Spleen (tissue), 7 donors: ENCODE data around the gene EPHA8.

Source experiments
- POLR2A ChIP-seq, 3 donors: fragments of 450-650 bp; IDR thresholded peaks; one replicate each; pipeline ENCODE4 v1.5.1; 2017; ENCODE audit warnings: antibody characterized with exemption in 3 of 3, mild to moderate bottlenecking in 1 of 3
- POLR2AphosphoS5 ChIP-seq, 3 donors: sonication (generic); formaldehyde crosslinking; IDR thresholded peaks; one replicate each; pipeline ENCODE4 v1.5.1; 2017; ENCODE audit warnings: antibody characterized with exemption in 3 of 3
- TF ChIP-seq, protein P1 (sequence below), 11 experiments: fragments of 200-600 bp in 7 of 11; fragments of 450-650 bp in 4 of 11; sonication (generic) in 4 of 11; IDR thresholded peaks in 8 of 11; conservative IDR thresholded peaks in 3 of 11; 1 replicate in 7 of 11; 2 replicates in 4 of 11; pipeline versions ENCODE4 v1.4.0 to v1.8.0; 2016 to 2021; ENCODE audit warnings: antibody characterized with exemption in 11 of 11, inconsistent platforms in 4 of 11, mild to moderate bottlenecking in 1 of 11
- donor health status: DM: no; HTN: no; CAD: no; lungs with moderate emphysema.
- donor health status: DM: no; HTN: no; CAD: no.
- donor health status: DM: no; HTN: no; CAD: no.

DNA sequence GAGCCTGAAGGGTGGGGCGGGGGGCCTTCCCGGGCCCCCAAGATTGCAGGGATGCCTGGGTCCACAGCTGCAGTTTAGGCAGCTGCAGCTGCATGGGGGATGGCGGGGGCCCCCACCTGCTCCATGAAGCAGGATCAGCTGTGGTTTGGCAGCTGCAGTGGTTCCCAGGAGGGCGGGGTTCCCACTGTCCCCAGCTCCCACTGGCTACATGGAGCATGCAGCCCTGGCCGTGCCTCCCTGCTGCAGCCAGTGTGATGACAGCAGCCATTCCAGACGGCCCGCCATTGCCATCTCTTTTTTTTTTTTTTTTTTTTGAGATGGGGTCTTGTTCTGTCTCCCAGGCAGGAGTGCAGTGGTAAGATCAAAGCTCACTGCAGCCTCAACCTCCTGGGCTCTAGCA lies 72.1 kb downstream of the EPHA8 start:
- TF ChIP-seq, protein P1, sequence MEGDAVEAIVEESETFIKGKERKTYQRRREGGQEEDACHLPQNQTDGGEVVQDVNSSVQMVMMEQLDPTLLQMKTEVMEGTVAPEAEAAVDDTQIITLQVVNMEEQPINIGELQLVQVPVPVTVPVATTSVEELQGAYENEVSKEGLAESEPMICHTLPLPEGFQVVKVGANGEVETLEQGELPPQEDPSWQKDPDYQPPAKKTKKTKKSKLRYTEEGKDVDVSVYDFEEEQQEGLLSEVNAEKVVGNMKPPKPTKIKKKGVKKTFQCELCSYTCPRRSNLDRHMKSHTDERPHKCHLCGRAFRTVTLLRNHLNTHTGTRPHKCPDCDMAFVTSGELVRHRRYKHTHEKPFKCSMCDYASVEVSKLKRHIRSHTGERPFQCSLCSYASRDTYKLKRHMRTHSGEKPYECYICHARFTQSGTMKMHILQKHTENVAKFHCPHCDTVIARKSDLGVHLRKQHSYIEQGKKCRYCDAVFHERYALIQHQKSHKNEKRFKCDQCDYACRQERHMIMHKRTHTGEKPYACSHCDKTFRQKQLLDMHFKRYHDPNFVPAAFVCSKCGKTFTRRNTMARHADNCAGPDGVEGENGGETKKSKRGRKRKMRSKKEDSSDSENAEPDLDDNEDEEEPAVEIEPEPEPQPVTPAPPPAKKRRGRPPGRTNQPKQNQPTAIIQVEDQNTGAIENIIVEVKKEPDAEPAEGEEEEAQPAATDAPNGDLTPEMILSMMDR (IDR thresholded peaks at IDR 0.05 in 8 of 11, conservative IDR thresholded peaks at IDR 0.05 in 3 of 11), result no peak
- TF ChIP-seq POLR2AphosphoS5 (IDR thresholded peaks at IDR 0.05), result no peak
- no peak for TF ChIP-seq POLR2A (IDR thresholded peaks at IDR 0.05)
